ENCODE data around the gene SSH3. TPM values are rescaled to one million over a fixed set of nuclear protein-coding genes. Genes with fewer than 3 reads are reported as not detected.

SSH3 gene
- total RNA-seq, 6 donors from 2014 or later: 35.9 to 99.2 (median 53.8) TPM

GRCh38 chr11:67291481-67292381 is 11.6 kb upstream of the SSH3 start:
- H3K4me1 ChIP-seq: peaks cover 31 to 56% (median 37%) of the 10 kb centered on the region in 4 donors
- 94 to 95% methylated on average over 9 to 32 of the region's 33 CpGs for WGBS, 2 donors
- DNase-seq (peak in 1 of 2 donors; percentile 80), ATAC-seq (ENCODE audit: low FRiP score in 2 of 2) (no peak)
- H3K27me3 ChIP-seq: no peaks in the 10 kb centered on the region
- H3K4me3 ChIP-seq: no peak overlapping the region
- H3K36me3 ChIP-seq: peaks cover 0 to 55% (median 25%) of the 10 kb centered on the region in 4 donors
- TF ChIP-seq CTCF (IDR thresholded peaks at IDR 0.05) (no peak), POLR2AphosphoS5 (IDR thresholded peaks at IDR 0.05) (no peak), EP300 (IDR thresholded peaks at IDR 0.05) (no peak), POLR2A (IDR thresholded peaks at IDR 0.05) (no peak)
- no peak overlapping the region for H3K27ac ChIP-seq
- peaks cover 0 to 10% (median 6%) of the 10 kb centered on the region in 4 donors for H3K9me3 ChIP-seq

DNA sequence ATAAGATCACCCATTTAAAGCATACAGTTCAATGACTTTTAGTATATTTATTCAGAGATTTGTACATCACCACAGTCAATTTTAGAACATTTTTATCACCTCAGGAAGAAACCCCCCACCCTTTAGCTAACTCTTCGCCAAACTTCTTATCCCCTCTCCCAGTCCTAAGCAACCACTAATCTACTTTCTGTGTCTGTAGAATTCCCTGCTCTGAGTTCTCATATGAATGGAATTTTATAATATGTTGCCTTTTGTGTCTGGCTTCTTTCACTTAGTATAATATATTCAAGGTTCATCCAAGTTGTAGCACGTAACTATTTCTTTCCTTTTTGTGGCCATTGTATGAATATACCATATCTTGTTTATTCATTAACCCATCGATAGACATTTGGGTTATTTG is 10.7 kb upstream of the SSH3 start:
- Histone ChIP-seq H3K36me3 (peaks cover 0 to 58% (median 27%) of the 10 kb centered on the region in 4 donors), H3K9me3 (peaks cover 0 to 10% (median 6%) of the 10 kb centered on the region in 4 donors), H3K27ac (no peak overlapping the region), H3K4me1 (peaks cover 21 to 46% (median 28%) of the 10 kb centered on the region in 4 donors), H3K27me3 (no peaks in the 10 kb centered on the region), H3K4me3 (no peak overlapping the region)
- TF ChIP-seq POLR2A (IDR thresholded peaks at IDR 0.05): no peak
- TF ChIP-seq POLR2AphosphoS5 (IDR thresholded peaks at IDR 0.05): no peak
- no peak for TF ChIP-seq EP300 (IDR thresholded peaks at IDR 0.05)
- no peak for TF ChIP-seq CTCF (IDR thresholded peaks at IDR 0.05)
- DNase-seq (no peak), ATAC-seq (ENCODE audit: low FRiP score in 2 of 2) (no peak)
- 56 to 70% methylated on average over 3 of the region's 3 CpGs for WGBS, 2 donors

DNA sequence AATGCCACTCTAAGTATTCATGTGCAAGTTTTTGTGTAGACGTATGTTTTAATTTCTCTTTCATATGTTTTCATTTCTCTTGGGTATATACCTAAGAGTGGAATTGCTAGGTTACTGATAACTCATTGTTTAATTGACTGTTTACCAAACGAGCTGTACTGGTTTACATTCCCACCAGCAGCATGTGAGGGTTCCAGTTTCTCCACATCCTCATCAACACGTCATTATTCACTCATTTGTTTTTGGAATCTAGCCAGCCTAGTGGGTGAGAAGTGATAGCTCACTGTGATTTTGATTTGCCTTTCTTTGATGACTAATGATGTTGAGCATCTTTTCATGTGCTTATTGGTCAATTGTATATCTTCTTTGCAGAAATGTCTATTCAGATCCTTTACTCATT is 10.2 kb upstream of the SSH3 start:
- peak overlapping the region in 1 of 4 donors; percentile 14 for H3K27ac ChIP-seq
- 32 to 34% methylated on average over 3 of the region's 3 CpGs for WGBS, 2 donors
- TF ChIP-seq POLR2AphosphoS5 (IDR thresholded peaks at IDR 0.05): no peak
- peaks cover 0 to 10% (median 6%) of the 10 kb centered on the region in 4 donors for H3K9me3 ChIP-seq
- peaks cover 17 to 42% (median 24%) of the 10 kb centered on the region in 4 donors for H3K4me1 ChIP-seq
- DNase-seq (no peak), ATAC-seq (ENCODE audit: low FRiP score in 2 of 2) (no peak)
- no peaks in the 10 kb centered on the region for H3K27me3 ChIP-seq
- no peak overlapping the region for H3K4me3 ChIP-seq
- H3K36me3 ChIP-seq: peaks cover 0 to 58% (median 27%) of the 10 kb centered on the region in 4 donors

GRCh38 chr11:67295846-67296245 is 7.5 kb upstream of the SSH3 start:
- Histone ChIP-seq H3K27ac (no peak overlapping the region), H3K27me3 (no peaks in the 10 kb centered on the region), H3K36me3 (peaks cover 13 to 75% (median 40%) of the 10 kb centered on the region in 4 donors), H3K9me3 (peaks cover 0 to 10% (median 6%) of the 10 kb centered on the region in 4 donors), H3K4me3 (no peak overlapping the region), H3K4me1 (peaks cover 1 to 22% (median 8%) of the 10 kb centered on the region in 4 donors)
- TF ChIP-seq POLR2A (IDR thresholded peaks at IDR 0.05) (no peak), EP300 (IDR thresholded peaks at IDR 0.05) (no peak), POLR2AphosphoS5 (IDR thresholded peaks at IDR 0.05) (no peak), CTCF (IDR thresholded peaks at IDR 0.05) (no peak)
- 94 to 97% methylated on average over 1 of the region's 1 CpG for WGBS, 2 donors
- ATAC-seq (ENCODE audit: low FRiP score in 2 of 2) (no peak), DNase-seq (no peak)

GRCh38 chr11:67298786-67299185 is 4.5 kb upstream of the SSH3 start:
- Histone ChIP-seq H3K9me3 (peaks cover 0 to 10% (median 6%) of the 10 kb centered on the region in 4 donors), H3K36me3 (peaks cover 13 to 64% (median 35%) of the 10 kb centered on the region in 4 donors), H3K27me3 (no peaks in the 10 kb centered on the region), H3K4me3 (no peak overlapping the region), H3K4me1 (peaks cover 14 to 22% (median 16%) of the 10 kb centered on the region in 4 donors), H3K27ac (no peak overlapping the region)
- DNase-seq (no peak), ATAC-seq (ENCODE audit: low FRiP score in 2 of 2) (no peak)
- WGBS, 2 donors: 94 to 96% methylated on average over 5 to 6 of the region's 7 CpGs
- TF ChIP-seq CTCF (IDR thresholded peaks at IDR 0.05): no peak
- no peak for TF ChIP-seq POLR2A (IDR thresholded peaks at IDR 0.05)
- no peak for TF ChIP-seq POLR2AphosphoS5 (IDR thresholded peaks at IDR 0.05)
- TF ChIP-seq EP300 (IDR thresholded peaks at IDR 0.05): no peak

Measured in upper lobe of left lung (tissue), 6 donors.